UCSD-AML1 (cell line): ENCODE data around the gene SLC22A3.
"Not testable (repeated sequence)": the region's sequence is repeated elsewhere in the genome, so short reads cannot be mapped to it uniquely, and the experiment has no call there.

ENCODE experiments used
- DNase-seq: peaks from one replicate; lab custom pipeline; 2025; ENCODE audit not compliant: unreplicated experiment; lab: John Stamatoyannopoulos, UW

The SLC22A3 gene

DNA sequence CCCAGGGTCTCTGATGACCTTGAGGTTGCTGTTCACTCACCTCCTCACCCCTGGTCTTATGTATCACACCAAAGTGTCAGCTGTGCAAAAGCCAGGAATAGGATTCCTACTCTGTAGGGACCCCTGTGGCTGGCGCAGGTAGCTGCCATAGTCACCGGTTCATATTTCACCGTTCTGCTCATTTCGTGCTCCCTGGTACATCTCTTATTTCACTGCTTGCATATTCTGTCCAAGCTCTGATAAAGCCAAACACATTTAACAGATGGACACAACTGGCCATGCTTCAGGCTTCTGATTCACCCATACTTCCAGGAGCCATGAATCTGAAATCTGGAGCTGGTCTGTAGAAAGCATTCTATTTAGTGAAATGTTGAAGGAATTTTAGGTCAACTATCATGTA, 20.5 kb downstream of the SLC22A3 start:
- DNase-seq, result no peak

DNA sequence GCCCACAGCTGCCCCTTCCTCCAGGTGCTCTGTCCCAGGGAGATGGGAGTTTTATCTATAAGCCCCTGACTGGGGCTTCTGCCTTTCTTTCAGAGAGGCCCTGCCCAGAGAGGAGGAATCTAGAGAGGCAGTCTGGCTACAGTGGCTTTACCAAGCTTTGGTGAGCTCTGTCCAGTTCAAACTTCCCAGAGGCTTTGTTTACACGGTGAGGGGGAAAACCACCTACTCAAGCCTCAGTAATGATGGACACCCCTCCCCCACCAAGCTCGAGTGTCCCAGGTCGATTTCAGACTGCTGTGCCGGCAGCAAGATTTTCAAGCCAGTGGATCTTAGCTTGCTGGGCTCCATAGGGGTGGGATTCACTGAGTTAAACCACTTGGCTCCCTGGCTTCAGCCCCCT, 25.4 kb downstream of the SLC22A3 start:
- not testable (repeated sequence) for DNase-seq

DNA sequence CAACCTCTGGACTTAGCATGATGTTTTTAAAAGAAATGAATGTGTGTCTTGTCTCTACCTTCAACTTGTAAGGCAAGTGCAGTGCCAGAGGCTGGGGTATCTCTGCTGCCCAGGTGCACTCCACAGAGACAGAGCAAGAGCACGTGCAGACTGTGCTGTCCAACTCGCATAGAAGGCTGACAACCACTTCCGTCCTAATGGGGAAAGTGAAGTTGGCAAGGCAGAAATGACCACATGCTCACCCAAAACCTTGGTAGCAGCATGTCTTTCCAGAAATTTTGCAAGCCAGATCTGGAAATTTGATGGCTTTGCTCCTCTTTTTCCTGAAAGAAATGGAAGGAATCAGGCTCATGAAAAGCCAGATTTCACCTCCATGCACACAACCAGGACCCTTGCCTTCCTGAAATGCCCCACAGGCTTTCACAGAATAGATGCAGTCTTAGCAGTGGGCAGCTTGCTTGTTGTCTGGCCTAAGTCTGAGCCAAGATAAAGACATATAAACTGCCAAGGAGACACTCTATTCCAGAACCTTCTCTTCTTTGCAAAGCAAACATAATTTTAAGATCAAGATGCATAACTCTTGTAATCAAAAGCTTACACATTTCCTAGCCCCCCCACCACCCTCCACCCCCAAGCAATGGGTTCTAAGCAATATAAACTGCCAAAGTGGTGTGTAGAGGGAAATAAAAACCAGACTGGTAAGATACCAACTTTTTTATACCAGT, 26.8 kb downstream of the SLC22A3 start:
- no peak for DNase-seq

DNA sequence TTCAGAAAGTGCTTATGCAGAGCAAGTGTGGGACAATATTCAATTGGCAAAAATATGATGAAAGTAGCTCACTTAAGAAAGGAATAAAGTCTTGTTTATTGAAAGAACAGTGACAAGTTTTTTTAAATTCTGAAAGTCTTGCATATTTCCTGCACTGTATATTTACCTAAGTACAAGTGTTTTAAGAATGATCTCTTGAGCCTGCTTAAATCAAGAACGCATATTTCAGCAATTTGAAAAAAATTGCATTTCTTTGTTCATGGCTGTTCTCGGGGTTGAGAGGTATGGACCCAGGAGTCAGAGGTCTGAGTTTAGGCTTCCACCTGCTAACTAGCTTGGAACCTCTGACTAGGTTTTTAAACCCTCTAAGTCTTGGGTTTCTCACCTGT, 27.4 kb downstream of the SLC22A3 start:
- DNase-seq, result no peak

DNA sequence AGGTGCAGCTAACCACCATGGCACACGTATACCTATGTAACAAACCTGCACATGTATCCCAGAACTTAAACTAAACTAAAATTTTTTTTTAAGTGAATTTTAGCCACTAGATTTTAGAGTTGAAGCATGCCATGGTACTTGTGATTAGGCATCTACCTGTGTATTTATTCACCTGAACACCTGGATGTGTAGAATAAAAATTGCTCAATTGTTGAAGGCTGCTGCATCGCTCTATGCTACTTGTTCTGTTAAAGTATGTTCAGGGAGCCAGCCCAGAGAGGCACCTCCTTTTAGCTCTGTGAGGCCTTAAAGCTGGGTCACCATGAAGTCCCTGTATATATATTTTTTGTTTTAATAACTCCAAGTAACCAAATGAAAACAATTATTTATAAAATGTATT, 28.3 kb downstream of the SLC22A3 start:
- DNase-seq, result no peak

DNA sequence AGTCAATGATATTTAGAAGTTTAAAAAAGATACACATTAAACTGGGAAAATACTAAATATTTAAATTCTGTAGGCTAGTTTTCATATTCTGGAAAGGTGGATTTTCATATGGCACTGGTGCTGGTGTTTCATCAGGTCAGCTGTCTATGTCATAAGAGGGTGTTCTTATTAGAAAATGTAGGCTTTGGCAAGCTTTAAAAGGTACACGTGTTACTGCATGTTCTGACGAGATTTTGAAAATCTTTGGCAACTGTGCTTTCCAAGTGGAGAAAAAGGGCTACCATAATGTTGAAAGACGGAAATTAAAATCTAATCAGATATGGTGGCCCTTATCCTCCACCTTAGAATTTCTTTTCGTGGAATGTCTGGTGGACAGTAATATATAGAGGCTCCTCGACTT, 30.0 kb downstream of the SLC22A3 start:
- DNase-seq, result no peak

DNA sequence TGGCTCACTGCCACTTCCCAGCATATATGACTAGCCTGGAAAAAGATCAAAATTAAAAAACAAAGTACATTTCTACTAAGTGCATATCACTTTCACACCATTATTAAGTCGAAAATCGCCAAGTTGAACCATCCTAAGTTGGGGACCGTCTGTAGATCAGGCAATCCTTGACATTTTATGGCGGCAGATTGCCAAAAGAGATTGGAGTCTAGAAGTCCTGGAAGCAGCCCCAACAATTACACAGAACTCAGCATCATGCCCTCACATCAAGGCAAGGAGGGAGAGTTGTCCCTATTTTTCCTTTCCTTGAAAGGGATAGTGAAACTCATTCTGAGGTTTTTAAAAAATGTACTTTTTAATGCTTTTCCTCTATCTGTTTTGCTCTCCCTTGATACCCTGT, 30.7 kb downstream of the SLC22A3 start:
- no peak for DNase-seq

DNA sequence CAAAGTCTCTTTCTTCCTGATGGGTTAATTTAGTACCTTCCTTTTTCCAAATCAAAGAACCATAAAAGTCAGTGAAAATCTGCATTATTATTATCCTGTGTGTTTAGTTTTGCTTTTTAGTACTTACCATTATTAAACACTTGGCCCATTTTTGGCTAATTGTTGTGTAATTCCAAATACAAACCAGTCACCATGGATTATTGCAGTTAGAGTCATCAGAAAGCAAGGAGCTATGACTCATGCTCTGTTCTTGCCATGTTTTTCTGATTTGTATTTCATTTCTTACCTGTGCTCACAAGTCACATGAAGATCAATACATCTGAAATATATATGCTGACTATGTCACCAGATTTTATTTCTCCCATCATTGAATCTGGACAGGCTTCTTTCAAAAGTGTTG, 31.3 kb downstream of the SLC22A3 start:
- DNase-seq, result no peak

DNA sequence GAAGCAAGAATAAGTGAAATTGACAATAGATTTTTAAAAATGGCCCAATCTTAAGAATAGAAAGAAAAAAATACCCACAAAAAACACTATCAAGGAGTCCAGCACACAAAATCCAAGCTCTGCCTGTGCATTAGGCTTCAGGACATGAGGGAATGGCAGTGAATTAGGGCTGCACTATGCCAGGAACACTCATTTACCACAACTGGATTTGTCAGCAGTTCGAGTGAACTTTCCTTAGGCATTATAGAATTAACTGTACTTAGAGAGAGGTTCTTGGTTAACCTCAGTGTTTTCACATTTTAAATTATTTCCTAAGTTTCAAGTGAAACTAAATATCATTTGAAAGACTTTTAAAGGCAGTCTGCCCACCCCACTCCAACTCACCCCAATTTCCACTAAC, 34.8 kb downstream of the SLC22A3 start:
- DNase-seq, result no peak

DNA sequence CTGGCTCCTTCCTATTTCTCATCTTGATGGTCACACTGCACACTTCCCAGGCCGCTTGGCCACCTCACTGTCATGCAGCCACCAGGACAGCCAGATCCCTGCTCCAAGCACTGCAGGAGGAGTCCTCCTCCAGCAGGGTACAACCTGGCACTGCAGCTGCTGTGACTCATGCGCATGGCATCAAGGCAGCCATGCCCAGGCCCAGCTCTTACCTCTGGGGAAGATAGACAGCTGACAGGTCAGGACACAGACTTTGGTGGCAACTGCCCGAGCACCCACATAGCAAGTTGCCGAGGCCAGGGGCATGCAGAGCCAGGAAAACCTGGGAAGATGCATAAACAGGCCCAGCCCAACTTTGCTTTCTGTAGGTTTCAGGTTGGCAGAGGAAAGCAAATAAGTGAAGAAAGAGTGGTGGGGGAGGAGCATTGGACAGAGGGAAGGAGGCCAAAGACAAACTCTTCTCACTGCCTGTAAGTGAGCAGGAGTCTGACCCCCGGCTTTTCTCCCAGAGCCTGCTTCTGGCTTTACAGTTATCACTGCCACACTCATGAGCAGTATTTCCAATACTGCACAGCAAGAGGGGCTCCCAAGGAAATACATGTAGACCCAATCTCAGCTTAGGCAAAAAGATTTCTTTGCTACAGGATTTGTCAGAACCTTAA, 38.8 kb downstream of the SLC22A3 start:
- no peak for DNase-seq

DNA sequence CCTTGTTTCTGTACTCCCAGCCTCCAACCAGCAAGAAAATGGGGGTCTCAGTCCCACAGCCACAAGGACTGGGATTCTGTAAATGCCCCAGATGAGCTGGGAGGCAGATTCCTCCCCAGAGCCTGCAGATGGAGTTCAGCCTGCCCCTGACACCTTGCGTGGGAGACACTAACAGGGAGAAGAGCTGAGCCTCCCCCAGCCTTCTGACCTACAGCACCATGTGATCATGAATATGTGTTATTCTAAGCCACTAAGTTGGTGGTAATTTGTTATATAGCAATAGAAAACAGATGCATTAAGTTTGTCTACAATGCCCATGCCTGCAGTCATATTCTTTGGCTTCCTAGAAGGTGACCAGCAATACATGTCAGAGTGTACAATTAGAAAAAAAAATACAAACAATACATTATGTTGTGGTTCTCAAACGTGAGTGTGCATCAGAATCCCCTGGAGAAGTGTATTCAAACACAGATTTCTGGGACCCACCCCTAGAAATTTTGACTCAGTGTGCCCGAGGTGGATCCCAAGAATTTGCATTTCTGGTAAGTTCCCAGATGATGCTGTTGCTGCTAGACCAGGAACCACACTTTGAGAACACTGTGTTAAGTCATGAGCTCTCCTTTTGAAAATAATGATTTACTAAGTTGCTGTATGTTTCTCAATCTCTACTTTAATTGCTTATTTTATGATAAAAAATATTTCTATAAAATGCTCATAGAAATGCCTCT, 39.9 kb downstream of the SLC22A3 start:
- no peak for DNase-seq

DNA sequence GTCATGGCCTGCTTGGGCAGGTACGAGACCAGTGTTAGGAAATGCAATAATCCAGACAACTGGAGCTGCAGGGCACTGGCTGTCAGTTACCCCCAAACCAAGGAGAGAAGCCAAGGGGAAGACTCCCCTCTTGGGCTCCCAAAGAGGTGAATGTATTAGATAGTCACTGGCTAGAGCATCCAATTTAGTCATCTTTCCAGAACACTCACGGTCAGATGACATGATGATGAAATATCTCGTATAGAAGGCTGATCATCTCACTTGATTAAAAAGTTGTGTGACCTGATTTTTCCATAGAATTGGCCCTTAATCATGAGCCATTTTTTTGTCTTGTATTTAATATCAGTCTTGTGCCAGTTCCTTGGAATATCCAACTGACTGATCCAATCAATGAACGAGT, 40.7 kb downstream of the SLC22A3 start:
- DNase-seq, result no peak

DNA sequence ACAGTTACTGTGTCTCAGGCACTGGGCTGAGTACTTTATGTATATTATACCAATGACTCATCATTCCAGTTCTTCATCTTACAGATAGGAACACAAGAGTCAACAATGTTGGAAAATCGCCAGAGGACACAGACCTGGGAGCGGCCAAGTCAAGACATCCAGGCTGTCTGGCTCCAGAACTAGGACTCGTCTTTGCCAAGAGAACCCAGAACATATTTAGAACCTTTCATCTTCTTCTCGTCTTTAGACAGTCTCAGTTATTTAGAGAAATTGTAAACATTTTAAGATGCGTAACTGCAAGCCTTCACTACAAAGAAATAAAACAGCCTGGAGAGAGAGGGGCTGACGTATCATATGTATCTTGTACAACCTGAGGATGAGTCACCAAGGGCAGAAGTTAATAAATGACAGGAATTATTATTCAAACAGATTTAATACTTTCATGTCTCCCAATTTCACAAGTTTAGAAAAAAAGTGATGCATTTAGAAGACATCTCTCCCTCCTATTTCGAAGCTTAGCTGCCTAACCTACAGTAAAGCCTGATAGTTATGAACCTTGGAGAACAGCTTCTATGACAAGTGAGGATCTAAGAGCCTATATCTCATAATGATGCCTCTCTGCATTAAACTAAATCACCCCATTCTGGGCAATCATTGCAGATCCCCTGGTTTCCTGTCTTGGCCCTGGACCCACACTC, 43.4 kb downstream of the SLC22A3 start:
- DNase-seq, result no peak

DNA sequence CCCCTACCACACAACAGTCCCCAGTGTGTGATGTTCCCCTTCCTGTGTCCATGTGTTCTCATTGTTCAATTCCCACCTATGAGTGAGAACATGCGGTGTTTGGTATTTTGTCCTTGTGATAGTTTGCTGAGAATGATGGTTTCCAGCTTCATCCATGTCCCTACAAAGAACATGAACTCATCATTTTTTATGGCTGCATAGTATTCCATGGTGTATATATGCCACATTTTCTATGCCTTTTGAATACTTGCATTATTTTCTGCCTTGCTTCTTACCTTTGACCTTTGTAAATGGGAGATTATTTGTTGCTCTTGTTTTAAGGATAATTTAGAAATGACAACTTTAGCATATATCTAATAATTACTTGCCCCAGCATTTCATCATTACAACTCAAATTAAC, 45.3 kb downstream of the SLC22A3 start:
- not testable (repeated sequence) for DNase-seq

DNA sequence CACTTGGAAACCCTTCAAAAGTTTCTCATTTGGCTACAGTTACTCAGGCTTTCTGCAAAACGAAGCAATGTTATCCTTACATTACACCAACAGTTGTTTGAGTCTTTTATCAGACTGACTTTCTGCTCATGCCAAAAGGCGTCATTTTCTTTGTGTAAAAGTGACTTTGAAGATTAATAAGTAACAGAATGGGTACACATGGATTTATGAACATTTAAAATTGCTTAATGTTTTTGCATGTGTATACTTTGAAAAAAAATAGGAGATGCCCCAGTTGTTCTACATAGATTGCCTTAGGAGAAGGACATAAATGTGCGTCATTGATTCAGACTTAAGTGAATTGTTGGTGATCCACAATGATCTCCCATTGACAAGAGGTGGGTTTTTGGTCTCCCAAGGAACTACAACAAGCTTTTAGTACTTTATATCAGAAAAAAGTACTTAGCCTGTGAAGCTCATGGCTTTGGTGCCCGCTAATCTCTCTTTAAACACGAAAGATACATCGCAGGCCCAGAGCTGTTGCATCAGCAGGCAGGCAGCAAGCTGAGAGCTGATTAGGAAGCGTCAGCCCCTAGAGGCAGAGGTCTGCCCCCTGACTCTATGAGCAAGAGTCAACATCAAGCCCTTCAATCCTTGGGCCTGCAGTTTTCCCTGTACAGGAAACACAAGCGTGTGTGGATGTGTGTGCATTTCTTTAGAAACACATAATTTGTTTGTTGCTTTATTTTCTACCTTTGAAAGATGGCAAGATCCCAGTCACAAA, 45.9 kb downstream of the SLC22A3 start:
- DNase-seq, result no peak

DNA sequence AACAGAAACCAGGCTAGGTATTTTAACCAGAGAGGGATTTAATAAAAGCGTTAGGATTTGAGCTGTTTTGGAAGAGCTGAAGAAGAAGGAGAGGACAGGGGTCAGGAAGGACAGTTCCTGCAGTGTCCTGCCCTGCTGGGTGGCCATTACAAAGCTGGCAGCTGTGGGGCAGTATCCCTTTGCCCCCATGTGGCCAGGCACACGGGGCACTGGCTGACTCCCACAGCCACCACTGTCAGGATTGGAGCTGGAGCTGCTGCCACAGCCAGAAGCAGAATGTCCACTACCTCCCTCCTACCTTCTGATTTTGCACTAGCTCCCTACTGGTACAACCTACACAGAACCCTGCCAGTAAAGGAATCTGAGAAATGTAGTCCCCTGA, 46.5 kb downstream of the SLC22A3 start:
- no peak for DNase-seq

DNA sequence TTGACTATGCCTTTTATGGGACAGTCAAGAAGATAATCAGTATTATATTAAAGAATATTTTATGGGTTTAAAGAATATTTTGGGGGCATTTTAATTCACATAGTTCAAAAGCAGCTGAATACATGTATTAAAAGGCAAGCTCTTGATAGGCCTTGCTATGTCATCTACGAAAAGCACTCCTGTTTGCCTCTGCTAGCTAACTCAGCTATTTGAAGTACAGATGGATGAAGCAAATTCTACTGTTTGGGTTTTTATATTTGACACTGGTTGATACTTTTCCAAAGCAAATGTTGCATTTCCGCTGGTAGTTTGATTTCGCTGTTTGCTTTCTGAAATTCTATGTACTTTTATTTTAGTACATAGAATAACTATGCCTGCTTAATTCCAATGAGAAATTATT, 47.0 kb downstream of the SLC22A3 start:
- no peak for DNase-seq

DNA sequence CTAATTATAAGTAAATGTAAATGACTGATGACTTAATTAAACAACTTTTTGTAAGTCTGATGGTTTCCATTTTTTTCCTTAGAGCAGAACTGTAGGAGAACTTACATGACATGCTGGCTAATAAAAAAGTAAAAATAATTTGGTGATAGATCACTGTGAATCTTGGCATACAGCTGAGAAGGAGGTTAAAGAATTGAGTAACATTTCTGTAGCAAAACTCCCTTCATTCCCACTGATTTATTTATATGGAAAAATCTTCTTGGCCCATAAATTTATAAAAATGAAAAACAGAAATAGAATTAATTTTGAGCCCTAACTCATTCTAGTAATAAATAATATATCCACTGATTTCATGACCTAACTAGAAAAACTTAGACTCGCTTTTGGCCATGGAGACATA, 48.1 kb downstream of the SLC22A3 start:
- DNase-seq, result no peak

DNA sequence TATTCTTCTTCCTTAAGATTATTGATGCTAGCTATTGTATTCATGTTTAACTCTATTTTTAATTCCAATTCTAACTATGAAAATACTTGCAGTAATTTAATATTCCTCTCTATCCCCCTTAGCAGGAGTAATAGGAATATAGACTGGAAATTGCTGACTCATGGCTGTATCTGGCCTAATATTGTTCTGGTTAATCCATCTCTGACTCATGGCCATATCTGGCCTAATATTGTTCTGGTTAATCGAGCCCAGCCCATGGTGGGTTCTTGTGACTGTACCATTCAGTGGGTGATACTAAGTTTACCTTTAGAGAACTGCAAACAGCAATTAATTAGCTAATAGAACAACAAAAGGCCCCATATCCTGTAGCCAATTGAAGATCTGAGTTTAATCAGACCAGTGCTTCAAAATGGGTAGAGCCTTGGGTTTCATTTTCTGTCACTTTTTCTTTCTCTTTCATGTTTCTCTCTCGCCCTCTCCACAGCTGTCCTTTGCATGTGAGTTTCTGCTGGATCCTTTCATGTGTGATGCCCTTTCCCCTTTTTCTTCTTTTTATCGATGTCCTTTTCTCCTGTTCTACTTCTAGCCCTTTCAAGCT, 50.6 kb downstream of the SLC22A3 start:
- DNase-seq, result no peak

DNA sequence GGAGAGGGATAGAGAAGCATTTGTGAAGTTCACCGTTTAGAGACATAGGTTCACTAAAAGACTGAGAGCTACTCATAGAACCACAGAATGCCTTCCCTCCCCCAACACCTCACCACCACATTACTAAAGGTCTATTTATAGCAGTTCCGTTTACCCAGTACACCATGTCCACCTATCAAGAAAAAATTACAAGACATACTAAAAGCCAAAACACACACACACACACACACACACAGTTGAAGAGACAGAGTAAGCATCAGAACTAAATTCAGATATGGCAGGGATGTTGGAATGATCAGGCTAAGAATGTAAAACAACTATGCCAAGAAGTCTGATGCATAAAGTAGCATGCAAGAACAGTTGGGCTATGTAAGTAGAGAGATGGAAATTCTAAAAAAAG, 52.3 kb downstream of the SLC22A3 start:
- no peak for DNase-seq

DNA sequence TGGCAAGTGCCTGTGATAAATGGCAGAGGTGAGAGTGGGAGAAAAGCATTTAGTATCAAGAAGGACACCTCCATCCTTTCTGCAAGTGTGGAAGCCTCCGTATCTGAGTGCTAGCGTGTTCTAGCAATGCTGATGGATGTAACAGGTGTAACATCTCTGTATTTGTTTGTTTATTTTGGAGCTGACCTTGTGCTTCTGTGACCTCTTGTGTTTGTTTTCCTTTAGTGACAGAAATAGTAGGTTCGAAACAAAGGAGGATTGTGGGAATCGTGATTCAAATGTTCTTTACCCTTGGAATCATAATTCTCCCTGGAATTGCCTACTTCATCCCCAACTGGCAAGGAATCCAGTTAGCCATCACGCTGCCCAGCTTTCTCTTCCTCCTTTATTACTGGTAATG, 60.4 kb downstream of the SLC22A3 start:
- DNase-seq, result no peak
